ENCODE results near the gene OR9G4.

The OR9G4 gene

DNA sequence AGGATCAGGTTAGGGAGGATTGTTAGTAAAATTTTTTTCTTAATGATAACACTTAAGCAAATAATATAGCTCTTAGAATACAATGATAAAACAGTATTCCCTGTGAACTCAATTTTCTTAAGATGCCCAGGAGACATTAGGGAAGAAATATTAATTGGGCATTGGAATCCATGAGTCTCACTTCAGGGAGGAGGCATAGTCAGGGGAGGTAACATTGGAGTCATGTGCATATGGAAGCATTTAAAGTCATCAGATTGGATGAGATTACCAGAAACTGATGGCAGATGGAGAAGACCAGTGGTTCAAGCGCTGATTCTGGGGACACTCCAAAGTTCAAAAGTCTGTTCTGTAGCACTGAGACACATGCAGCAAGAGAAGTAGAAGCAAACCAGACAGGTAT is 49.7 kb downstream of the OR9G4 start, which contains the start of gene OR9G1:
OR9G1 (plus strand) TSS at position 301 of the 400 bp plus-strand sequence. CDS start 1,293 bp downstream, outside the sequence.
- peaks cover 12% of the 10 kb centered on the region for H3K9me3 Mint-ChIP-seq
- no peaks in the 10 kb centered on the region for H3K4me1 Mint-ChIP-seq
- no peak within 1 kb of the TSS for H3K27ac Mint-ChIP-seq
- no peaks in the 10 kb centered on the region for H3K27me3 Mint-ChIP-seq
- no peak within 1 kb of the TSS for H3K4me3 Mint-ChIP-seq
- H3K36me3 Mint-ChIP-seq = no peaks in the 10 kb centered on the region

DNA sequence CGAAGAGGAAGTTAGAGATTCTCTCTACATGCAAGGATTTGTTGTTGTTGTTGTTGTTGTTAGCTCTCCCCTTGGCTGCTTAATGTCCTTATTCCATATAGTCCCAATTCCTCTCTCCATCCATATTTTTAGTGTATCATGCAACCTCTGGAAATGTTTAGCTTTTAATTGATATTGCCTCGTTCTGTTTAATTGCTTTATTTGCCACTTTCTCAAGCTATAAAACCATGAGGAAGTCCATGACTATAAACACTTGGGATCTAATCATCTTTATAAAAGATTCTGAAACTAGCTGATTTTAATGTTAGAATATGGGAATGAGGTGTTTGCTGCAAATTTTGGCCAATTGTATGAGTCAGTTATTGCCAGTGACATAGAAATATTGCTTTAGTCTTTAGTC is 55.1 kb downstream of the OR9G4 start:
- Mint-ChIP-seq H3K27me3 (no peaks in the 10 kb centered on the region), H3K4me1 (no peaks in the 10 kb centered on the region), H3K36me3 (no peaks in the 10 kb centered on the region), H3K4me3 (no peak overlapping the region), H3K9me3 (peaks cover 6% of the 10 kb centered on the region), H3K27ac (no peak overlapping the region)
